Body of pancreas (tissue), 4 donors: ENCODE data around the gene HOXA10. TPM values are rescaled to one million over a fixed set of nuclear protein-coding genes. Genes with fewer than 3 reads are reported as not detected.

Source experiments
- ATAC-seq: fragments of 150-250 bp; one replicate; pipeline ENCODE4 v1.9.1; 2016
- DNase-seq, 4 donors: peaks; one replicate each; pipeline ENCODE4 v3.0.0-alpha.2; 2019
- H3K27ac ChIP-seq, 4 donors: fragments of 200-600 bp; sonication (generic); 1 replicate in 3 of 4; 2 replicates in 1 of 4; pipeline versions ENCODE4 v1.5.1 to v1.6.1; 2016 to 2019; ENCODE audit warnings: mild to moderate bottlenecking in 1 of 4, mixed read lengths in 1 of 4, moderate library complexity in 1 of 4
- H3K27me3 ChIP-seq, 2 donors: fragments of 200-600 bp; sonication (generic); one replicate each; pipeline ENCODE4 v1.6.0; 2016; ENCODE audit warnings: mild to moderate bottlenecking in 1 of 2
- H3K36me3 ChIP-seq, 2 donors: fragments of 200-600 bp; sonication (generic); replicated peaks in 1 of 2; 2 replicates each; pipeline ENCODE4 v1.5.1; 2016; ENCODE audit warnings: low read depth in 2 of 2; ENCODE audit not compliant: insufficient read depth in 1 of 2
- H3K4me1 ChIP-seq: fragments of 200-600 bp; sonication (generic); one replicate; pipeline ENCODE4 v1.6.0; 2016
- H3K4me3 ChIP-seq, 2 donors: fragments of 200-600 bp; sonication (generic); 1 replicate in 1 of 2; 2 replicates in 1 of 2; pipeline ENCODE4 v1.5.1; 2016 to 2019
- H3K9me3 ChIP-seq, 3 donors: fragments of 200-600 bp; sonication (generic); 1 replicate in 2 of 3; 2 replicates in 1 of 3; pipeline ENCODE4 v1.5.1; 2016
- POLR2A ChIP-seq, 3 donors: fragments of 450-650 bp; IDR thresholded peaks; one replicate each; pipeline ENCODE4 v1.6.1; 2016; ENCODE audit warnings: antibody characterized with exemption in 3 of 3, mild to moderate bottlenecking in 2 of 3
- WGBS, 2 donors: methylation state at CpG; one replicate each; pipeline ENCODE4 v1.1.5; 2017; 5-methylcytosine and 5-hydroxymethylcytosine counted together
- intact Hi-C: fragments of 100-400 bp; cut with DNase I; formaldehyde crosslinking; loops from one replicate; pipeline ENCODE4 v1.15.1; 2023
- total RNA-seq, 2 donors: library from RNA; depleted of rRNA; stranded (reverse); fragments of >200 nt; gene quantifications; one replicate each; pipeline ENCODE4 v1.1.0, GENCODE V29; 2016
- TF ChIP-seq, protein P1 (sequence below), 7 experiments: fragments of 450-650 bp in 4 of 7; fragments of 200-600 bp in 3 of 7; sonication (generic) in 3 of 7; IDR thresholded peaks; one replicate each; pipeline ENCODE4 v1.5.1; 2016 to 2019; ENCODE audit warnings: antibody characterized with exemption in 7 of 7

Gene HOXA10
- total RNA-seq, 2 donors from 2014 or later = 0.52 TPM; not detected in 1

GRCh38 chr7:27175626-27176523, 1.8 kb upstream of the HOXA10 start:
- 25 to 32% methylated on average over 24 to 40 of the region's 40 CpGs for WGBS, 2 donors
- Histone ChIP-seq H3K27me3 (peaks cover 5 to 88% of the 10 kb centered on the region in 2 donors), H3K4me3 (no peak overlapping the region), H3K36me3 (no peaks in the 10 kb centered on the region), H3K9me3 (no peaks in the 10 kb centered on the region), H3K27ac (no peak overlapping the region), H3K4me1 (peaks cover 35% of the 10 kb centered on the region)
- intact Hi-C loops = no loop called here
- no peak for TF ChIP-seq POLR2A (IDR thresholded peaks at IDR 0.05)
- TF ChIP-seq, protein P1, sequence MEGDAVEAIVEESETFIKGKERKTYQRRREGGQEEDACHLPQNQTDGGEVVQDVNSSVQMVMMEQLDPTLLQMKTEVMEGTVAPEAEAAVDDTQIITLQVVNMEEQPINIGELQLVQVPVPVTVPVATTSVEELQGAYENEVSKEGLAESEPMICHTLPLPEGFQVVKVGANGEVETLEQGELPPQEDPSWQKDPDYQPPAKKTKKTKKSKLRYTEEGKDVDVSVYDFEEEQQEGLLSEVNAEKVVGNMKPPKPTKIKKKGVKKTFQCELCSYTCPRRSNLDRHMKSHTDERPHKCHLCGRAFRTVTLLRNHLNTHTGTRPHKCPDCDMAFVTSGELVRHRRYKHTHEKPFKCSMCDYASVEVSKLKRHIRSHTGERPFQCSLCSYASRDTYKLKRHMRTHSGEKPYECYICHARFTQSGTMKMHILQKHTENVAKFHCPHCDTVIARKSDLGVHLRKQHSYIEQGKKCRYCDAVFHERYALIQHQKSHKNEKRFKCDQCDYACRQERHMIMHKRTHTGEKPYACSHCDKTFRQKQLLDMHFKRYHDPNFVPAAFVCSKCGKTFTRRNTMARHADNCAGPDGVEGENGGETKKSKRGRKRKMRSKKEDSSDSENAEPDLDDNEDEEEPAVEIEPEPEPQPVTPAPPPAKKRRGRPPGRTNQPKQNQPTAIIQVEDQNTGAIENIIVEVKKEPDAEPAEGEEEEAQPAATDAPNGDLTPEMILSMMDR (IDR thresholded peaks at IDR 0.05) = no peak
- ATAC-seq (no peak), DNase-seq (peak in 2 of 4 donors; percentile 10)

DNA sequence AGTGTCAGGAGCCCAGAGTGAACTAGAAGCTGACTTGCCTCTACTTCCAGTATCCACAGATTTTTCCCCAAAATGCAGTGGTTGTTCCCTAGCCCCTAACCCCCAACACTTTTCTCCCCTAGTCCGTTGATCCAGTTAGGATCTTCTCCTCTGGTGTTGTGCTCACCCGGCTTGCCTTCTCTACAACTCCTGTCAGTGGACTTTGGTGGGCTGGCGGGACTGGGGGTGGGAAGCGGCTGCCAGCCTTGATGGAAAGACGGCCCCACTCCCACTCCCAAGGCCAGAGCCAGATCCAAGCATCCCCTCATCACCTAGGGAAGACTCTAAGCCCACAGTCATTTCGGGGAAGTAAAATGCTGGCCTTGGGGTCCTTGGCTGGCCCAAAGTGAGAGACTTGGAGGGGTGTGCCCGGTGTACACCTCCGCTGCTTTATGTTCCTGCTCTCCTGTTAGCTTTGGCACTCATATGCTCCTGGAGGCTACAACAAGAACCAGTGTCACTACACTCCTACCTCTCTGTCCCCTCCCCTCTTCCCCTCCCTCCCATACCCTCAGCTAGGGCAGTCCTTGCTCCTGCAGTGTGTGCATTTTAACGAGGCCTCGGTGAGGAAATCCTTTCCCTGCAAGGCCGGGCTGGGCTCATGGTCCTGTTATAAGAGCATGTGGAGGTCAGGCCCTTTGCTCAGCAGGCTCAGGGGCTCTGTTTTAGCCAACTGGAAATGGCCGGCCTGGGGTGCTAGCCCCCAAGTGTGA, 930 bp upstream of the HOXA10 start:
- TF ChIP-seq POLR2A (IDR thresholded peaks at IDR 0.05) = no peak
- TF ChIP-seq, protein P1 (IDR thresholded peaks at IDR 0.05) = no peak
- H3K4me1 ChIP-seq = peaks cover 32% of the 10 kb centered on the region
- ATAC-seq = no peak
- intact Hi-C loops = no loop called here
- H3K27ac ChIP-seq = no peak overlapping the region
- no peaks in the 10 kb centered on the region for H3K9me3 ChIP-seq
- H3K36me3 ChIP-seq = no peaks in the 10 kb centered on the region
- 22 to 36% methylated on average over 11 to 12 of the region's 12 CpGs for WGBS, 2 donors
- H3K4me3 ChIP-seq = no peak overlapping the region
- DNase-seq = peak in 2 of 4 donors; percentile 5
- peaks cover 5 to 88% of the 10 kb centered on the region in 2 donors for H3K27me3 ChIP-seq

GRCh38 chr7:27173511-27173955, 587 bp downstream of the HOXA10 start:
- no peak overlapping the region for H3K27ac ChIP-seq
- intact Hi-C loops = no loop called here
- TF ChIP-seq, protein P1 (IDR thresholded peaks at IDR 0.05) = no peak
- TF ChIP-seq POLR2A (IDR thresholded peaks at IDR 0.05) = no peak
- ATAC-seq (peak; percentile 51), DNase-seq (peak in 3 of 4 donors; percentile 16 to 44 (median 39))
- peaks cover 5 to 87% of the 10 kb centered on the region in 2 donors for H3K27me3 ChIP-seq
- 1 to 10% methylated on average over 17 to 30 of the region's 59 CpGs for WGBS, 2 donors
- no peaks in the 10 kb centered on the region for H3K36me3 ChIP-seq
- H3K4me1 ChIP-seq = peaks cover 30% of the 10 kb centered on the region
- peak overlapping the region in 1 of 2 donors; percentile 1 for H3K4me3 ChIP-seq
- no peaks in the 10 kb centered on the region for H3K9me3 ChIP-seq

- WGBS, 2 donors = 2 to 4% methylated on average over 12 to 55 of the region's 58 CpGs
- H3K27me3 ChIP-seq = peaks cover 5 to 89% of the 10 kb centered on the region in 2 donors
- DNase-seq = peak in 2 of 4 donors; percentile 12 to 16
Measured at GRCh38 chr7:27172823-27173510, 1.2 kb downstream of the HOXA10 start.

More at GRCh38 chr7:27172823-27173510, 1.2 kb downstream of the HOXA10 start:
- Histone ChIP-seq H3K9me3 (no peaks in the 10 kb centered on the region), H3K4me1 (peaks cover 30% of the 10 kb centered on the region), H3K4me3 (peak overlapping the region in 1 of 2 donors; percentile 1), H3K27ac (no peak overlapping the region), H3K36me3 (no peaks in the 10 kb centered on the region)
- no peak for TF ChIP-seq POLR2A (IDR thresholded peaks at IDR 0.05)
- TF ChIP-seq, protein P1 (IDR thresholded peaks at IDR 0.05) = no peak
- intact Hi-C loops = no loop called here
- peak; percentile 13 for ATAC-seq
